PFSK-1 (cell line): ENCODE results near the gene CADM4.

Experiments
- FOXP2 ChIP-seq: optimal IDR thresholded peaks from 2 replicates; pipeline ENCODE3; 2011; ENCODE audit warnings: borderline replicate concordance, control low read depth, inconsistent platforms; ENCODE audit not compliant: insufficient read depth; ENCODE audit errors: extremely low read length, extremely low read depth
- POLR2AphosphoS5 ChIP-seq: IDR thresholded peaks from 2 replicates; pipeline ENCODE4 v1.6.1; 2012; ENCODE audit warnings: low read depth, mild to moderate bottlenecking, control low read depth, low read length, moderate library complexity
- REST ChIP-seq, 2 experiments: IDR thresholded peaks; 2 replicates each; pipeline versions ENCODE4 v1.6.1 to v1.8.0; 2011 to 2012; ENCODE audit warnings: low read depth in 2 of 2, low read length in 2 of 2, control low read depth in 1 of 2, inconsistent platforms in 1 of 2, mild to moderate bottlenecking in 1 of 2, moderate library complexity in 1 of 2; ENCODE audit not compliant: insufficient read depth in 1 of 2
- SIN3A ChIP-seq: IDR thresholded peaks from 2 replicates; pipeline ENCODE4 v1.6.1; 2012; ENCODE audit warnings: mild to moderate bottlenecking, low read length, moderate library complexity, borderline replicate concordance; ENCODE audit not compliant: insufficient read depth
- TAF1 ChIP-seq: IDR thresholded peaks from 2 replicates; pipeline ENCODE4 v1.6.1; 2012; ENCODE audit warnings: low read length, control low read depth, borderline replicate concordance; ENCODE audit not compliant: insufficient read depth

Gene CADM4

DNA sequence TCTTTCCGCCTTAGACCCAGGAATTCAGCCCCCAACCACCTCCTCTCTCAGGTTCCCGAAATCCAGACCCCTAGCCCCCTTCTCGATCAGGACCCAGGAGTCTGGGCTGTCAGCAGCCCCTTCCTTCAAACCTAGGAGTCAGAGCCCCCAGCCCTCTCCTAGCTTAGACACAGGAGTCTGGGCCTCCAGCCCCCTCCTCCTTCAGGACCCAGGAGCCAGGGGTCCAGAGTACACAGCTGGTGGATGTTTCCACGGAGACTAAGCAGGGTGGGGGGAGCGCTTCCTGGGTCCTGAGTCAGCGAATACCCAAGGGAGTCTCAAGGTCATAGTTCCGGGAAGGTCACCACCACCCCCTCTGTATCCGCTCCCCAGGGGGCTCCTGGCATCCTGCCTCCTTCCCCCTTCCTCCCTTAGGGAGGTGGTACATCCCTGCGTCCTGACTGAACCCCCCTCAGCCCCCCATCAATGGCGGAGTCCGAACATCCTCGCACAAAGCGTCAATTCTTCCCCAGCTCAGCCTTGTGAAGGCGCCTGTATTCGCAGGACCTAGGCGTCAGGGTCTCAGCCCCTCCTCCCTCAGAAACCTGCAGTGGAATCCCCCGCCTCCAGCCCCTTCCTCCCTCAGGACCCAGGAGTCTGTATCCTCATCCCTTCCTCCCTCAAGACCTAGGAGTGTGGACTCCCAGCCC is 4.6 kb downstream of the CADM4 start:
- TF ChIP-seq TAF1: no peak
- TF ChIP-seq POLR2AphosphoS5: no peak
- TF ChIP-seq SIN3A: no peak

- TF ChIP-seq SIN3A: no peak
- TF ChIP-seq FOXP2: no peak
- TF ChIP-seq REST (IDR thresholded peaks at IDR 0.05; ENCODE audit: insufficient read depth in 1 of 2, low read depth in 2 of 2, low read length in 2 of 2): no peak
- no peak for TF ChIP-seq POLR2AphosphoS5
- TF ChIP-seq TAF1: no peak
Measured at GRCh38 chr19:43634506-43634871, 5.2 kb downstream of the CADM4 start.

DNA sequence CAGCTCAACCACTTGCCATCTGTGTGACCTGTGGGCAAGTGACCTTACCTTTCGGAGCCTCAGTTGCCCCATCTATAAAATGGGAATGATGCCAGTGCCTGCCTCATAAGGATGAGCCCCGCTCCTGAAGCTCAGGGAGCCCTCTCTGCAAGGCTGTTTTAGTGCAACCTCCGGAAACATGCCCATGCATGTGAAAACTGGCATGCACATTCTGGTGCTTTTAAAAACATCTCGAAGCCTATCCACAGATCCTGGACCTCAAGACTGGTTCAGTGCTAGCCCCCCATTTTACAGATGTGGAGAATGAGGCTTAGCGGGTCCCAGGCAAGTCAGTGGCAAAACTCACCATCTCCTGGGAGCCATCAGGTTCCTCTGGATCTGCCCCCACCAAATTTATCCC is 5.6 kb downstream of the CADM4 start:
- TF ChIP-seq REST (IDR thresholded peaks at IDR 0.05; ENCODE audit: insufficient read depth in 1 of 2, low read depth in 2 of 2, low read length in 2 of 2): no peak
- TF ChIP-seq FOXP2: no peak
- no peak for TF ChIP-seq POLR2AphosphoS5
- no peak for TF ChIP-seq SIN3A
- no peak for TF ChIP-seq TAF1

- TF ChIP-seq REST (IDR thresholded peaks at IDR 0.05; ENCODE audit: insufficient read depth in 1 of 2, low read depth in 2 of 2, low read length in 2 of 2) (no peak), POLR2AphosphoS5 (no peak), TAF1 (no peak), FOXP2 (no peak), SIN3A (no peak)
Measured at GRCh38 chr19:43633520-43633919, 6.1 kb downstream of the CADM4 start.

DNA sequence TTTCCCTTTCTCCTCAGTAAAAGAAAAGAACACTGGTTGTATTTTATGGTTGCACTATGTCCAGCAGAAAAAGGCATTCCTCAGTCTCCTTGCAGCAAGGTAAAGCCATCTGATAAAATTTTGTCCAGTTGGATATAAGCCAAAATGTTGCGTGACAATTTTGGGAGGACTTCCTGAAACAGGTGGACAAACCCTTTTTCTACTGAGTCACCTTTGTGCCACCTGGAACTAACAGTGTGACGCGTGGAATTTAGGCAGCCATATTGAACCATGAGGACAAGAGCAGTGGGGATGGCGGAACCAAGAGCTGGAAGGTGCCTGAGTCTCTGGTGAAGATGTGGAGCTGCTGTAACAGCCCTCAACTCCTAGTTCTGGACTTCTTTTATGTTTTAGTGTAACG is 8.2 kb downstream of the CADM4 start:
- TF ChIP-seq TAF1 (no peak), POLR2AphosphoS5 (no peak), FOXP2 (no peak), SIN3A (no peak), REST (IDR thresholded peaks at IDR 0.05; ENCODE audit: insufficient read depth in 1 of 2, low read depth in 2 of 2, low read length in 2 of 2) (no peak)
